Measurements from ENCODE around the gene TSPAN9. TPM values are rescaled to one million over a fixed set of nuclear protein-coding genes. Genes with fewer than 3 reads are reported as not detected.

The TSPAN9 gene
- 100 to 1,000 TPM in 9 of 10 donors, 10 to 100 TPM in 1; 99.8 to 117 (median 105) TPM for polyA plus RNA-seq (ENCODE audit: insufficient read length in 10 of 10)
- long read RNA-seq, donor 1, full-length matches to known transcripts, result 11 of 25 reads
- long read RNA-seq, donor 1, partial matches to known transcripts, result 14 of 25 reads
- long read RNA-seq, donor 1, other reads (novel, unspliced or antisense), result 0 of 25 reads
- long read RNA-seq, donor 2, full-length matches to known transcripts, result 7 of 6,923 reads
- long read RNA-seq, donor 2, partial matches to known transcripts, result 6,916 of 6,923 reads
- long read RNA-seq, donor 2, other reads (novel, unspliced or antisense), result 0 of 6,923 reads
- long read RNA-seq, donor 3, result 0 reads
- long read RNA-seq, donor 4, full-length matches to known transcripts, result 9 of 9 reads
- long read RNA-seq, donor 4, partial matches to known transcripts, result 0 of 9 reads
- long read RNA-seq, donor 4, other reads (novel, unspliced or antisense), result 0 of 9 reads
- long read RNA-seq, donor 5, full-length matches to known transcripts, result 11 of 16 reads
- long read RNA-seq, donor 5, partial matches to known transcripts, result 5 of 16 reads
- long read RNA-seq, donor 5, other reads (novel, unspliced or antisense), result 0 of 16 reads
- long read RNA-seq, donor 6, full-length matches to known transcripts, result 13 of 30 reads
- long read RNA-seq, donor 6, partial matches to known transcripts, result 17 of 30 reads
- long read RNA-seq, donor 6, other reads (novel, unspliced or antisense), result 0 of 30 reads
- long read RNA-seq, donor 7, full-length matches to known transcripts, result 14 of 19 reads
- long read RNA-seq, donor 7, partial matches to known transcripts, result 5 of 19 reads
- long read RNA-seq, donor 7, other reads (novel, unspliced or antisense), result 0 of 19 reads
- long read RNA-seq, donor 8, full-length matches to known transcripts, result 6 of 11 reads
- long read RNA-seq, donor 8, partial matches to known transcripts, result 5 of 11 reads
- long read RNA-seq, donor 8, other reads (novel, unspliced or antisense), result 0 of 11 reads
- long read RNA-seq, donor 9, full-length matches to known transcripts, result 3 of 3 reads
- long read RNA-seq, donor 9, partial matches to known transcripts, result 0 of 3 reads
- long read RNA-seq, donor 9, other reads (novel, unspliced or antisense), result 0 of 3 reads

GRCh38 chr12:3076730-3077571 lies at the start of gene TSPAN9:
TSS of gene TSPAN9 (plus strand) at chr12:3077379. CDS start at chr12:3201194, 123,815 bp downstream.
- peak in 2 of 3 donors; percentile 64 to 87 for DNase-seq

GRCh38 chr12:3028108-3028507 lies 49.1 kb upstream of the TSPAN9 start:
- no peak for DNase-seq

- DNase-seq, result no peak
These were observed 46.3 kb upstream of the TSPAN9 start for GRCh38 chr12:3030821-3031429.

GRCh38 chr12:3032161-3032560 lies 45.0 kb upstream of the TSPAN9 start:
- DNase-seq, result no peak

- DNase-seq, result peak in 1 of 3 donors; percentile 65
These were observed 44.2 kb upstream of the TSPAN9 start for GRCh38 chr12:3032770-3033538.

- DNase-seq, result peak; percentile 76 to 78 (median 77)
These were observed 43.7 kb upstream of the TSPAN9 start for GRCh38 chr12:3033539-3033867.

GRCh38 chr12:3034067-3034750 lies 43.0 kb upstream of the TSPAN9 start:
- DNase-seq, result peak; percentile 59 to 75 (median 72)

GRCh38 chr12:3035171-3035570 lies 42.0 kb upstream of the TSPAN9 start:
- no peak for DNase-seq

GRCh38 chr12:3035815-3036702 lies 41.1 kb upstream of the TSPAN9 start:
- DNase-seq, result peak in 1 of 3 donors; percentile 33

- DNase-seq, result no peak
These were observed 40.1 kb upstream of the TSPAN9 start for GRCh38 chr12:3036901-3037600.

- DNase-seq, result no peak
These were observed 39.0 kb upstream of the TSPAN9 start for GRCh38 chr12:3038166-3038565.

GRCh38 chr12:3038926-3039510 lies 38.2 kb upstream of the TSPAN9 start:
- DNase-seq, result no peak

- no peak for DNase-seq
These were observed 37.0 kb upstream of the TSPAN9 start for GRCh38 chr12:3040026-3040656.

- no peak for DNase-seq
These were observed 36.3 kb upstream of the TSPAN9 start for GRCh38 chr12:3040663-3041544.

- peak in 2 of 3 donors; percentile 71 to 79 for DNase-seq
These were observed 35.5 kb upstream of the TSPAN9 start for GRCh38 chr12:3041558-3042164.

All from muscle of back (tissue), 13 donors.